ENCODE results near the gene ABTB2. TPM values are rescaled to one million over a fixed set of nuclear protein-coding genes. Genes with fewer than 3 reads are reported as not detected.

ABTB2 gene
- total RNA-seq, 1 donor from 2014 or later: 14.1 TPM

DNA sequence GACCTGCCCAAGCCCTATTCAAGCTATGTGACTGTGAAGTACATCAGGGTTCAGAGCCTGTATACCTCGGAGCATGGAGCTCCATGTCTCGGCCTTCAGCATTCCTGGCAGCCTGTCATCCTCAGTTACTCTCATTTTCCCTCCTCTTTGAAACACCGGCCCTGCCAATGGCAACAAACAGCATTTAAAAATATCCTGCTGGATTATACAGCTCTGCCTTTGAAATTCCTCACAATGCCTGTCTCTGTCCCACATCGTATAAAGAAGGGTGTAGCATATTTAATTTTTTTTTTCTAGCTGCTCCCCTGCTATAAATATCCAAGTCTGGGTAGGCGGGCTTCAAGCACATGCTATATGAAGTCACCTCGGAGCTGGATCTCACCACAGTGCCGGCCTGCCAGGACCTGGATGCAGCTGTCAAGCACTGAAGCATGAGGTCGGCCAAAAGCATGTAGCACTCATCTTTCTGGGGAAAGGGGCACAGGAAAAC, 11.8 kb downstream of the ABTB2 start:
- Mint-ChIP-seq H3K4me1 (ENCODE audit: low read depth) (peaks cover 13% of the 10 kb centered on the region), H3K36me3 (ENCODE audit: low read depth) (no peaks in the 10 kb centered on the region), H3K27me3 (ENCODE audit: insufficient read depth) (peaks cover 7% of the 10 kb centered on the region), H3K4me3 (no peak overlapping the region), H3K27ac (no peak overlapping the region), H3K9me3 (no peaks in the 10 kb centered on the region)
- intact Hi-C loops (cut with micrococcal nuclease): no loop called here
- DNase-seq (ENCODE audit: low spot score): no peak

DNA sequence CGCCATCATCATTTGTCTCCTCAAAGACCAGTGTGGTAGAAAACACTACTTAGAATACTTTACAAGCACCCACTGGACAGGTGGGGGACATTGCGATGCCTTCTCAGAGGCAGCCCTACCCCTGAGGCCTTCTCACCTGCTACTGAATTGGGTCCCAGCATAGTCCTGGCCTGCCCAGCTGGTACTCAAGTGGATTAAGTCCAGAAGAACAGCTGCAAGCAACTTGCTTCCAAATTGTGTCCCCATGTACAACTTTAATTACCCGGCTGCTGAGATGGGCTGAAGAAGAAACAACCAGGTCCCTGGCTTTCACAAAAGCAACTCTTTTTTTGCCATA, 12.3 kb downstream of the ABTB2 start:
- H3K36me3 Mint-ChIP-seq (ENCODE audit: low read depth): no peaks in the 10 kb centered on the region
- peaks cover 7% of the 10 kb centered on the region for H3K27me3 Mint-ChIP-seq (ENCODE audit: insufficient read depth)
- H3K27ac Mint-ChIP-seq: no peak overlapping the region
- no peak overlapping the region for H3K4me3 Mint-ChIP-seq
- no peaks in the 10 kb centered on the region for H3K9me3 Mint-ChIP-seq
- intact Hi-C loops (cut with micrococcal nuclease): no loop called here
- H3K4me1 Mint-ChIP-seq (ENCODE audit: low read depth): peaks cover 13% of the 10 kb centered on the region
- DNase-seq (ENCODE audit: low spot score): no peak

DNA sequence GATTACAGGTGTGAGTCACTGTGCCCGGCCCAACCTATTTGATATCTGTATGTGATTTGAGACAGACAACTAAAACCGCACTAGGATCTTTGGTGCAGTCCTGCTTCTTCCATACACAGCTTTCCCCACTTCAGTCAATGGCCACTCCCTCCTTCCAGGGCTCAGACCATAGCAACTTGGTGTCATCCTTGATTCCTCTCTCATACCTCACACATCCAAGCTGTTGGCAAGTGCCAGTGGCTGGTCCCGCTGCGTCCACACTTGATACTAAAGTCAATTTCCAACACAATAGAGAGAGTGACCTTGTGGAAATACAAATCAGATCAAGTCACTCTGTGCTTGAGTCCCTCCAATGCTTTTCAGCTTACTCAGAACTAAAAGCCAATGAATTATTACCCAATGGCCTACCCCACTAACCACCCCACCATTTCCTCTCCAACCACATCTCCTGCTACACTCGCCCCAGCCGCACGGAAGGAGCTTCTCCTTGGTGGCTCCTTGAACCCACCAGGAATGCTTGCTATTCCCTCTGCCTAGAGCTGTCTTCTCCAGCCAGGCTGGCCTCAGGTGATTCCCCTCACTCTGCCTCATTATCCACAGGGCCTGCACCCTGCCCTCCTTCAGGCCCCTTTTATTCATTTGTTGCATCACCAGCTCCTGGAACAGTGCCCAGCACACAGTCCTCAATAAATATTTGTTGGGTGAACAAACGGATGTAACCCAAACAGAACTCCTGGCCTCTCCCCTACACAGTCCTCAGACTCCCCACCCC, 12.9 kb downstream of the ABTB2 start:
- H3K27ac Mint-ChIP-seq: no peak overlapping the region
- DNase-seq (ENCODE audit: low spot score): no peak
- H3K4me3 Mint-ChIP-seq: no peak overlapping the region
- H3K27me3 Mint-ChIP-seq (ENCODE audit: insufficient read depth): peaks cover 7% of the 10 kb centered on the region
- no peaks in the 10 kb centered on the region for H3K9me3 Mint-ChIP-seq
- peaks cover 13% of the 10 kb centered on the region for H3K4me1 Mint-ChIP-seq (ENCODE audit: low read depth)
- intact Hi-C loops (cut with micrococcal nuclease): no loop called here
- no peaks in the 10 kb centered on the region for H3K36me3 Mint-ChIP-seq (ENCODE audit: low read depth)

DNA sequence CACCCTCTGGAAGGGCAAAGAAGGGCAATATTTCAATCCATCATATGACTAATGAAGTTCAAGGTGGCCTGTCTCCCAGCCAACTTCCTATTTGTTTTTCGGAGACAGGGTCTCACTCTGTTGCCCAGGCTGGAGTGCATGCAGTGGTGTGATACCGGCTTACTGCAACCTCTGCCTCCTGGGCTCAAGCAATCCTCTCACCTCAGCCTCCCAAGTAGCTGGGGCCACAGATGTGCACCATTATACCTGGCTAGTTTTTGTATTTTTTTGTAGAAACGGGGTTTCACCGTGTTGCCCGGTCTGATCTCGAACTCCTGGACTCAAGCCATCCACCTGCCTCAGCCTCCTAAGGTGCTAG, 13.4 kb downstream of the ABTB2 start:
- no peak overlapping the region for H3K27ac Mint-ChIP-seq

DNA sequence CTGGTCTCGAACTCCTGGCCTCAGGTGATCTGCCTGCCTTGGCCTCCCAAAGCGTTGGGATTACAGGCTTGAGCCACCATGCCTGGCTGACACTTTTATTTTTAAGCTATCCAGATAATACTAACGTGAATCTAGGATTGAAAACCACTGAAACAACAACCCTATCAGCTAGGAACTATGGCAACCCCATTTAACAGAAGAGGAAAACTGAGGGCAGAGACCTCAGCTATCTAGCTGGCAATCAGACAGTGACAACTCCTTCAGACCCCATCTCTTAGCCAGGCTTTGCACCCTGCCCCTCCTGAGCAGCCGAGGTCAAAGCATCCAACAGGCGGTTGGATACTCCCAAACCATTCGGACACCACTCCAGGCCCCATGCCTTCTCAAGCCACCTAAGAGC, 14.1 kb downstream of the ABTB2 start:
- no peaks in the 10 kb centered on the region for H3K9me3 Mint-ChIP-seq
- H3K27ac Mint-ChIP-seq: no peak overlapping the region
- H3K27me3 Mint-ChIP-seq (ENCODE audit: insufficient read depth): peaks cover 5% of the 10 kb centered on the region
- H3K4me3 Mint-ChIP-seq: no peak overlapping the region
- H3K36me3 Mint-ChIP-seq (ENCODE audit: low read depth): no peaks in the 10 kb centered on the region
- peaks cover 4% of the 10 kb centered on the region for H3K4me1 Mint-ChIP-seq (ENCODE audit: low read depth)
- intact Hi-C loops (cut with micrococcal nuclease): no loop called here
- no peak for DNase-seq (ENCODE audit: low spot score)

More for the DNA sequence above, 13.4 kb downstream of the ABTB2 start:
- peaks cover 7% of the 10 kb centered on the region for H3K27me3 Mint-ChIP-seq (ENCODE audit: insufficient read depth)
- H3K4me1 Mint-ChIP-seq (ENCODE audit: low read depth): peaks cover 11% of the 10 kb centered on the region
- H3K9me3 Mint-ChIP-seq: no peaks in the 10 kb centered on the region
- intact Hi-C loops (cut with micrococcal nuclease): no loop called here
- no peak for DNase-seq (ENCODE audit: low spot score)
- no peak overlapping the region for H3K4me3 Mint-ChIP-seq
- no peaks in the 10 kb centered on the region for H3K36me3 Mint-ChIP-seq (ENCODE audit: low read depth)

DNA sequence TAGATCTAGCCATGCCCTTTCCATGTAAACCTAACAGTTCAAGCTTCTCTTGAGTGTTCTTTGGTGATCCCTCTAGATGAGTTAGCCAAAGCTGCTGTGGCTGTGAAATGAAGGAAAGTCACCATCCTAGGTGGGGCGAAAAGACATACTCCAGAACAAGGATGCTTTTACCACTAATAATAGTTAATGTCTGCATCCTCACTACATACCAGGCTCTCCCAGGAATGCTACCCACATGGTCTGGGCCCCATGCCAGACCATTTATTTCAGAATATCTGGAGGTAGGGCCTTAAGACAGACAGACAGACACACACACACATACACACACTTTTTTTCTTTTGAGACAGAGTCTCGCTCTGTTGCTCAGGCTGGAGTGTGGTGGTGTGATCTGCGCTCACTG, 14.7 kb downstream of the ABTB2 start:
- DNase-seq (ENCODE audit: low spot score): no peak
- Mint-ChIP-seq H3K9me3 (no peaks in the 10 kb centered on the region), H3K4me3 (no peak overlapping the region), H3K27ac (no peak overlapping the region), H3K4me1 (ENCODE audit: low read depth) (no peaks in the 10 kb centered on the region), H3K27me3 (ENCODE audit: insufficient read depth) (no peaks in the 10 kb centered on the region), H3K36me3 (ENCODE audit: low read depth) (no peaks in the 10 kb centered on the region)
- intact Hi-C loops (cut with micrococcal nuclease): no loop called here

DNA sequence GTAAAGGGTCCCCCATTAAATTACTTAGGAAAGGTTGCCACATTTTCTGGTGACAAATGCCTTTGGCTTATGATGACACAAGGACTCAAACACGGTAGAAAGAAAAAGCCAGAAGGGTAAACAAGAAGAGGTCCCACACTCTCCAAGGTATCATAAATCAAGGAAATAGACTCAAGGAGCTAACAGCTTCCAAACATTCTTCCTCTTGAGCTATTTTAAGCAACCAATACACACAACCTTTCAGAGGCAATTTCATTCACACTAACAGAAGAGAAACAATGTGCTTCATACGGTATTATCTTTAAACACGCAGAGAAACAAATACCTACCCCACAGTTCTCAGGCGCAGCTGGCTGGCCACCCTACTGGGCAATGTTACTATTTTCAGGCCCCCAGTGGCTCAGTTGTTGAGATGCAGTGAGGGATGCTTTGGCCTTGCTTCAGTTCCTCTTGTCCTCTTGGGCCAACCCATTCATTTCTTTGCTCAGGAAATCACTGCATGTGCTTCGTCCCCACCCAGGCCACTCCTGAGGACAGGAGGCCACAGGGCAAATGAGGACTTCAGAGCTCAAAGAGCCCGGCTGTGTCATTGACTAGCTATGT, 15.8 kb downstream of the ABTB2 start:
- H3K4me3 Mint-ChIP-seq: no peak overlapping the region
- no peak for DNase-seq (ENCODE audit: low spot score)
- no peaks in the 10 kb centered on the region for H3K9me3 Mint-ChIP-seq
- no peak overlapping the region for H3K27ac Mint-ChIP-seq
- intact Hi-C loops (cut with micrococcal nuclease): no loop called here
- no peaks in the 10 kb centered on the region for H3K36me3 Mint-ChIP-seq (ENCODE audit: low read depth)
- no peaks in the 10 kb centered on the region for H3K4me1 Mint-ChIP-seq (ENCODE audit: low read depth)
- H3K27me3 Mint-ChIP-seq (ENCODE audit: insufficient read depth): no peaks in the 10 kb centered on the region

DNA sequence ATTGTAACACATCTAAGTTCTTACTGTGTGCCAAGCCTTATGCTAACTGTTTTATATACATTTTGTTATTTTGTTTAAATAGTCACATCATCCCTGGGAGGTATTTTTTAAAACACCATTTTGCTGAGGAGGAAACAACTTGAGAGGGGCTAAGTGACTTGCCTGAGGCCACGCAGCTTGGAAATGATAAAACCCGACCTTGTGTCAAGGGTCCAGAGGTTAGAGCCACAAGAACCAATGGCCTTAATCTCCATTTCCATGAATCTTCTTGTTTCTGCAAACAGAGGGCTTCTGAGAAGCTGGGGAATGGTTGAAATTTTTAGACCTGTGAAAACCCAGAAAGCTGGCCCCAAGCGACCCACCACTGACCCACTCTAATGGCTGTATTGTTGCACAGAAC, 16.7 kb downstream of the ABTB2 start:
- H3K27me3 Mint-ChIP-seq (ENCODE audit: insufficient read depth): peaks cover under 1% of the 10 kb centered on the region
- H3K9me3 Mint-ChIP-seq: no peaks in the 10 kb centered on the region
- H3K27ac Mint-ChIP-seq: no peak overlapping the region
- no peaks in the 10 kb centered on the region for H3K4me1 Mint-ChIP-seq (ENCODE audit: low read depth)
- no peak overlapping the region for H3K4me3 Mint-ChIP-seq
- no peak for DNase-seq (ENCODE audit: low spot score)
- no peaks in the 10 kb centered on the region for H3K36me3 Mint-ChIP-seq (ENCODE audit: low read depth)
- intact Hi-C loops (cut with micrococcal nuclease): no loop called here

DNA sequence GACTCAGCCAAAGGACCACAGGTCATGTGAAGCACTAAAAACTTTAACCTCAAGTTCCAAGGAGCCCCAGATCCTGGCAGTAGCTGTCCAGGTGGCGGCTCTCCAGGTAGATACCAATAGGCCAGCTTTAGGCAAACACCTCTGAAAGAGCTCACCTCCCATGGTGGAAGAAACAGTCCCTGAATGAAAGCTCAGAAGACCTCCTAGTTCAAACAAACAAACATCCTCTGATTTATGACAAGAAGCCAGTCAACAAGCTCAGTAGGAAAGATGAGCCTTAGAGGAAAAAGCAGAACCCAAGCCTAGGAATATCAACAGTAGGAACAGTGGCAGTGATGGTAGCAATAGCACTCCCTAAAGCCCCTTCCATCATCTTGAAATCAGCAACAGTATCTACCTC, 17.2 kb downstream of the ABTB2 start:
- Mint-ChIP-seq H3K4me1 (ENCODE audit: low read depth) (no peaks in the 10 kb centered on the region), H3K4me3 (no peak overlapping the region), H3K9me3 (no peaks in the 10 kb centered on the region), H3K36me3 (ENCODE audit: low read depth) (no peaks in the 10 kb centered on the region), H3K27ac (no peak overlapping the region), H3K27me3 (ENCODE audit: insufficient read depth) (peaks cover 3% of the 10 kb centered on the region)
- intact Hi-C loops (cut with micrococcal nuclease): no loop called here
- DNase-seq (ENCODE audit: low spot score): no peak

DNA sequence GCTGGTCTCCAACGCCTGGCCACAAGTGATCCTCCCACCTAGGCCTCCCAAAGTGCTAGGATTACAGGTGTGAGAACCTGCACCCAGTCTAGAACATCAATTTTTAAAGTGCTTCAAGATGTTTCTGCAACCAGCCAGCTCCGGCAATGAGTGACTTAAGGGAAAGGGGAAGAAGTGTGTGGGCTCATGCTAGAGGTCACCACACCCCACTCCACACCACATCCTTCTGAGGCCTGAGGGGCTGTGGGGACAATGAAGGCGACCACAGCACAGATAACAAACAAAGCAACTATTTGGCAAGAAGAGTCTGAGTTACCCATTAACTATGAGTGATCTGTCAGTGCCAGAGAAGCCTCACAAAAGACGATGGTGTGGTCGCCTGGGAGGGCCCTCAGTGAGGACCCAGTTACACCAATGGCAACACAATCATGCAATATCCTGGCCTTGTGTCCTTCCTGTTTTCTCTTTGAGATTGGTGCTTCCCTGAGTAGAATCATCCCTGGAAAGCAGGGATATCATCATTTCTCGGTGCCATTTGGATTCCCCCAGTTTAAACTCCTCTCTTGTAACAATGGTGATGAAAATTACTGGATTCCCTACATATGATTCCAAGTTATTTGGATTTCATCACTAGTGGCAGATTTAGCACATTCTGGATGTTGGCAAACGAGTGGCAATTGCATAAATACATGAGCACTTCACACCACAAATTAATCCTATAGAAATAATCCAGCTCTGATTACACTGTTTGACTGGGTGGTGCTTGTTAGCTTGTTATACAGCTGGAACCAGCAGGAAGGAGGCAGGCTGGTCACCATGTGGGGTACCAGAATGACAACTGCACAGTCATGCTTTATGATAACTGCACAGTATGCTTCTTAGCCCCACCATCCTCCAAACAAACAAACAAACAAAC, 18.4 kb downstream of the ABTB2 start:
- Mint-ChIP-seq H3K4me1 (ENCODE audit: low read depth) (peaks cover 7% of the 10 kb centered on the region), H3K27me3 (ENCODE audit: insufficient read depth) (peaks cover 3% of the 10 kb centered on the region), H3K36me3 (ENCODE audit: low read depth) (no peaks in the 10 kb centered on the region), H3K4me3 (no peak overlapping the region), H3K9me3 (no peaks in the 10 kb centered on the region), H3K27ac (no peak overlapping the region)
- no peak for DNase-seq (ENCODE audit: low spot score)
- intact Hi-C loops (cut with micrococcal nuclease): loop anchor here (2.0 kb wide), 1 partner anchor 17 kb away; no protein-coding TSS in a partner anchor

DNA sequence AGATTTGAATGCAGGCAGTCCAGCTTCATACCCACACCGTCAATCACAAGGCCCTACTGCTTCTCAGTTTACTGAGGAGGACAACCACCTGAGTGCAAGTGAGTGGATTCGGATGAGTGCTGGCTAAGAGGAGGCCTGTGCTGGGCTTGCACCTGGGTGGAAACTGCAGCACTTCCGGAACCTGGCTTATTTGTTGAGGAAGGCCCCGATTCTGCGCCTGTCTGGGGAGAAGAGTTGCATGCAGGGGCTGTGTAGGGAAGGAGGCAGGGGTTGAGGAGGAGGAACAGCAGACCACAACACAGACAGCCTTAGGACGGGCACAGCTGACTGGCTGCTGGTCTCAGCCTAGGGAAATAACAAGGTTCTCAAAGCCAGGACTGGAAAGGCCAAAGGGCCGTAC, 20.8 kb downstream of the ABTB2 start:
- no peaks in the 10 kb centered on the region for H3K9me3 Mint-ChIP-seq
- H3K27me3 Mint-ChIP-seq (ENCODE audit: insufficient read depth): peaks cover 10% of the 10 kb centered on the region
- H3K27ac Mint-ChIP-seq: no peak overlapping the region
- no peak overlapping the region for H3K4me3 Mint-ChIP-seq
- intact Hi-C loops (cut with micrococcal nuclease): no loop called here
- no peaks in the 10 kb centered on the region for H3K36me3 Mint-ChIP-seq (ENCODE audit: low read depth)
- peaks cover 7% of the 10 kb centered on the region for H3K4me1 Mint-ChIP-seq (ENCODE audit: low read depth)
- DNase-seq (ENCODE audit: low spot score): no peak

DNA sequence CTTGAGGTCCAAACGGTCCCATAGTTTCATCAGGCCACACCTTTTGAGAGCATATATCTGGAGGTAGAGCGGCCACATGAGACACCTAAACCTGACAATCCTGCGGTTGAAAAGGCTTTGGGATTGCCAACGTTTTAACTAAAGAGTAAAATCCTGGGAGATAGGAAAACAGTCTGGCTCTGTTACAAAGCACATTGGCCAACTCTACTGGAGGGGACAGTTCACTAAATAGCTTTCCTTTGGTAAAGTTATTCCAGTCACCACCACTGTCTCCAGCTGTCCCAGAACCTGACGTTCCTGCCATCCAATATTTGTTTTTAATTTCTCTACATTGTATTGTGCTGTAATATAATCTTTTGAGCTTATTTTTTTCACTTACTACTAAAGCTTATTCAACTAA, 22.0 kb downstream of the ABTB2 start:
- Mint-ChIP-seq H3K4me1 (ENCODE audit: low read depth) (peaks cover 7% of the 10 kb centered on the region), H3K27ac (no peak overlapping the region), H3K36me3 (ENCODE audit: low read depth) (no peaks in the 10 kb centered on the region), H3K9me3 (no peaks in the 10 kb centered on the region), H3K27me3 (ENCODE audit: insufficient read depth) (peaks cover 14% of the 10 kb centered on the region), H3K4me3 (no peak overlapping the region)
- no peak for DNase-seq (ENCODE audit: low spot score)
- intact Hi-C loops (cut with micrococcal nuclease): no loop called here

DNA sequence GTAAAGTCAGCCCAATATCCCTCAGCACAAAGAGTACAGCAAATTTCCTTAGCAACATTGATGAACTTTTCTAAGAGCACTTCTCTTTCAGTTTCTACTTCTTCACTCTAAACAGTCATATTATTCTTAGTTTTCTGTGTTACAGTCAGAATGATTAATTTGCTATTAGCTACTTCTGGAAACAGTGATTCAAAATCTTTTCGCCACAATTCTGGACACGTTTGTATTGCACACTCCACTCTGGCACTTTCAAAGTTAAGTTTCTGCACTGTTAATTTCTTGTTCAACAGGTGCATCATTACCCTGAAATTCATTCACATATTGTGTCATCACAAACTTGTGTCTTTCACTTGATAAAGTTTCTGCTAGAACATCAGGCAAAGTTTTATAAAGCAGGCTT, 22.5 kb downstream of the ABTB2 start:
- Mint-ChIP-seq H3K36me3 (ENCODE audit: low read depth) (no peaks in the 10 kb centered on the region), H3K4me3 (no peak overlapping the region), H3K27ac (no peak overlapping the region), H3K27me3 (ENCODE audit: insufficient read depth) (peaks cover 14% of the 10 kb centered on the region), H3K4me1 (ENCODE audit: low read depth) (peaks cover 7% of the 10 kb centered on the region), H3K9me3 (no peaks in the 10 kb centered on the region)
- intact Hi-C loops (cut with micrococcal nuclease): no loop called here
- DNase-seq (ENCODE audit: low spot score): no peak
